Measurements from ENCODE around the gene LCMT1.

DNA sequence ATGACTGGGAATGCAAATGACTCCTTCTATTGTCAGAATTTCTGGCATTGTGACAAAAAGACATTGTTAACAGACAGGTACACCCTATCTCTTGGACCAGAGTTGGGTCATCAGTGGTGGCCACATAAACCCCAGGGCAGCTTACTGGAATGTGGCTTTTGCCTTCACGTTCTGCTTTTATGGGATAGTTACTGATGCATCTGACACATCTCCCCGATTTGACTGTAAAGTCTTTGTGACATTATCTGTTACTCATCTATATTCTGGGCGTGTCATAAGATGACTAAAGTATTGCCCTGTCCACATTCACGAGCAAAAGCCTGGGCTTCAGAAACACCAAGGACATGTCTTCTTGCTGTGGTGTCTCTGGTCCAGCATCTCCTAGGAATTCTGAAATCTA lies 86.5 kb downstream of the LCMT1 start:
- TF ChIP-seq RFX5 (IDR thresholded peaks at IDR 0.05; ENCODE audit: low read depth, low read length) (no peak), MLLT10 (CRISPR knock-in tag; IDR thresholded peaks at IDR 0.05) (no peak)
- TF ChIP-seq, protein P1, sequence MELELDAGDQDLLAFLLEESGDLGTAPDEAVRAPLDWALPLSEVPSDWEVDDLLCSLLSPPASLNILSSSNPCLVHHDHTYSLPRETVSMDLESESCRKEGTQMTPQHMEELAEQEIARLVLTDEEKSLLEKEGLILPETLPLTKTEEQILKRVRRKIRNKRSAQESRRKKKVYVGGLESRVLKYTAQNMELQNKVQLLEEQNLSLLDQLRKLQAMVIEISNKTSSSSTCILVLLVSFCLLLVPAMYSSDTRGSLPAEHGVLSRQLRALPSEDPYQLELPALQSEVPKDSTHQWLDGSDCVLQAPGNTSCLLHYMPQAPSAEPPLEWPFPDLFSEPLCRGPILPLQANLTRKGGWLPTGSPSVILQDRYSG (CRISPR knock-in tag; IDR thresholded peaks at IDR 0.05) = no peak
